GM21529 (cell line): ENCODE data around the gene MAD1L1.

Experiments used
- ATAC-seq: cut with Tn5 transposase; IDR thresholded peaks from one replicate; pipeline ENCODE4 v1.9.1; 2021; ENCODE audit not compliant: unreplicated experiment

MAD1L1 gene

GRCh38 chr7:2158331-2159175 is 74.2 kb downstream of the MAD1L1 start:
- no peak for ATAC-seq

GRCh38 chr7:2157473-2158279 is 75.1 kb downstream of the MAD1L1 start:
- ATAC-seq: no peak

GRCh38 chr7:2156756-2157472 is 75.8 kb downstream of the MAD1L1 start:
- no peak for ATAC-seq

- no peak for ATAC-seq
Measured at GRCh38 chr7:2154831-2155230, 77.9 kb downstream of the MAD1L1 start.

- no peak for ATAC-seq
Measured at GRCh38 chr7:2154121-2154520, 78.6 kb downstream of the MAD1L1 start.

GRCh38 chr7:2152646-2153045 is 80.1 kb downstream of the MAD1L1 start:
- ATAC-seq: no peak

- no peak for ATAC-seq
Measured at GRCh38 chr7:2151801-2152612, 80.7 kb downstream of the MAD1L1 start.

GRCh38 chr7:2151237-2151636 is 81.5 kb downstream of the MAD1L1 start:
- no peak for ATAC-seq

- no peak for ATAC-seq
Measured at GRCh38 chr7:2150445-2150815, 82.3 kb downstream of the MAD1L1 start.

GRCh38 chr7:2149672-2150444 is 82.9 kb downstream of the MAD1L1 start:
- ATAC-seq: no peak

- no peak for ATAC-seq
Measured at GRCh38 chr7:2148814-2149213, 83.9 kb downstream of the MAD1L1 start.

- ATAC-seq: no peak
Measured at GRCh38 chr7:2148189-2148588, 84.6 kb downstream of the MAD1L1 start.

GRCh38 chr7:2146676-2147472 is 85.9 kb downstream of the MAD1L1 start:
- ATAC-seq: no peak

GRCh38 chr7:2145835-2146580 is 86.7 kb downstream of the MAD1L1 start:
- ATAC-seq: no peak

- ATAC-seq: no peak
Measured at GRCh38 chr7:2144926-2145325, 87.8 kb downstream of the MAD1L1 start.

GRCh38 chr7:2143981-2144595 is 88.7 kb downstream of the MAD1L1 start:
- no peak for ATAC-seq

- no peak for ATAC-seq
Measured at GRCh38 chr7:2143450-2143849, 89.3 kb downstream of the MAD1L1 start.

GRCh38 chr7:2142386-2142785 is 90.4 kb downstream of the MAD1L1 start:
- ATAC-seq: no peak
